GM18505 (cell line): ENCODE data around the gene UTP18.
A peak's percentile ranks its signal among the peaks of the same experiment; 100 is the strongest.
"Not testable (repeated sequence)": the region's sequence is repeated elsewhere in the genome, so short reads cannot be mapped to it uniquely, and the experiment has no call there.

Experiments
- ATAC-seq: cut with Tn5 transposase; IDR thresholded peaks from one replicate; pipeline ENCODE4 v1.9.1; 2021; ENCODE audit not compliant: unreplicated experiment
- POLR2A ChIP-seq: IDR thresholded peaks from 4 replicates; pipeline ENCODE4 v1.6.1; 2011; ENCODE audit warnings: borderline replicate concordance; ENCODE audit not compliant: insufficient read depth, insufficient read length; ENCODE audit errors: extremely low read depth

The UTP18 gene

DNA sequence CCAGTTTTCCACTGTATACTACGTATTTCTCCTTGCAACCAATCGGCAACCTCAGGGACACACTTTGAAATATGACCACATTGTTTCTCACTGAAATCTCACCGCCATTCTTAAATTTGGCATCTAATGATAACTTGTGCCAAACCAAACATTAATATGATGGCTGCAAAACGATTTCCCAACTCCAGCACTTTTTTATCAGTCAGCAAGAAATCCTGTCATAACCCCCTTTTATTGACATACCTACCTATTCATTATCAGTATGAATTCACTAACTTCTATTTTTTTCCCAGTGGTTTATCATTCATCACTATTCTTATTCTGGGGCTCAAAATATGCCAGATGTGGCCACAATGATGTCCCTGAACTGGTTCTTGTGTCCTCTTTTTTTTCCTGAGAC lies 16.3 kb upstream of the UTP18 start:
- no peak for ATAC-seq

DNA sequence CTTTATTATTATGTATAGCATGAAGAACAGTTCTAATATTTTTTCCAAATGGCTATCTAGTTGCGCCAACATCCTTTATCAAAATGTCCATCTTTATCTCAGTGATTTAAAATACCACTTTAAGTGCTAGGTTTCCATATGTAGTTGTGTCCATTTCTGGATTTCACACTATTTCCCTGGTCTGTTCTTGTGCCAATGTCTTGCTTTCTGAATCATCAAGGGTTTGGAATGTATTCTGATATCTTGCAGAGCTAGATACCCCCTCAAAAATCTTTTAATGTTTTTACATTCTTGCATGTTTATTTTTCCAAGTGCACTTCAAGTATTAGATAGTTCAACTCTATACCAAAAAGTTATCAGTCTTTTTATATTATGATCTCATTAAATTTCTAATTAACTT lies 14.8 kb upstream of the UTP18 start:
- ATAC-seq: no peak
- no peak for TF ChIP-seq POLR2A

More for the DNA sequence above, 16.3 kb upstream of the UTP18 start:
- no peak for TF ChIP-seq POLR2A

DNA sequence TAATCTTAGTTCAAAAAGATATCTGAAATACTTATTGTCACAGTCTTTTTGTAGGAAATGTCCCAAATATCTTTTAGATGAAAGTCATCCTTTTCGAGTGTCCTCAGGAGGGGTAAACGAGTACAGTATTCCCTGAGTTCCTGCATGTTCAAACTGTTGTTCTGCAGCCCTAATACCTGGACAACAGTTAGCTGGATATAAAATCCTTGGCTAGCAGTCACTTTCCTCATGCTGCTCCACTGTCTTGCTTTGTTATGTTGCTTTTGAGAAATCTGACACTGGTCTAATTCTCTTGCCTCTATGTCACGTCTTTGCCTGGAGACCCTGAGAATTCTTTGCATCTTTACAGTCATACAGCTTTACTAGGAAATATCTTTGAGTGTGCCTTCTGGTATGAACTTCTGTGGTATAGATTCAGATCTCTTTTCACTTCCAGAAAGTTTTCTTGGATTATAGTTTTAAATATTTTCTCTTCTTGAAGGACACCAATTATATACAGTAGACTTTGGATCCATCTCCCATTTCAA lies 10.0 kb upstream of the UTP18 start:
- TF ChIP-seq POLR2A: no peak
- ATAC-seq: no peak

DNA sequence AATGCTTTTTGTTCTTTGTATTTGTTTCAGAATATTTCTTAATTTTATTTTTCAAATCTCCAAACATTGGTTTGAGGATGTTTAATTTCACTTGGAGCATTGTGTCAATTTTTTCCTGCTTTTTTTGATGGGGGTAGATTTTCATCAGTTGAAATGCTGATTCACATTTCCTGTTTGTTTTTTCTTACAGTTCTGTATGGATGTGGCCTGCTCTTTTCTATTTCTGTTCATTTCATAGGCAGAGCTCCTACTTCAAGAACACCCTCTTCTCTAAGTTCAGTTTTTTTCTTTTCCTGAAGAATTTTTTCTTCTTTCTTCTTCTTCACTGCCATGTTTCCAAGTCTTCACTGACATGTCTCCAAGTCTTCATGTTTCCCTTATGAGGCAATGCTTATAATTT lies 9.3 kb upstream of the UTP18 start:
- TF ChIP-seq POLR2A: no peak
- ATAC-seq: no peak

DNA sequence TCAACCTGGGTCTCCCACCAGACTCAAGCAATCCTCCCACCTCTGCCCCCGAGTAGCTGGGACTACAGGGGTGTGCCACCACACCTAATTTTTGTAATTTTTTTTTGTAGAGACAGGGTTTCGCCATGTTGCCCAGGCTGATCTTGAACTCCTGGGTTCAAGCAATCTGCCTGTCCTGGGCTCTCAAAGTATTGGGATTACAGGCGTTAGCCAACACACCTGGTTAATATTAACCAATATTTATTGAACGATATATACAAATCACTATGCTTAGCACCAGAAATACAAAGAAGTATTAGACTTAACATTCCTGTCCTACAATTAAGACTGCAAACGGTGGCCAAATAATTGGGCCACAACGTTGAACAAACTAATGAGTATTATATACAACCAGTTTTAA lies 4.7 kb upstream of the UTP18 start:
- ATAC-seq: no peak
- no peak for TF ChIP-seq POLR2A

DNA sequence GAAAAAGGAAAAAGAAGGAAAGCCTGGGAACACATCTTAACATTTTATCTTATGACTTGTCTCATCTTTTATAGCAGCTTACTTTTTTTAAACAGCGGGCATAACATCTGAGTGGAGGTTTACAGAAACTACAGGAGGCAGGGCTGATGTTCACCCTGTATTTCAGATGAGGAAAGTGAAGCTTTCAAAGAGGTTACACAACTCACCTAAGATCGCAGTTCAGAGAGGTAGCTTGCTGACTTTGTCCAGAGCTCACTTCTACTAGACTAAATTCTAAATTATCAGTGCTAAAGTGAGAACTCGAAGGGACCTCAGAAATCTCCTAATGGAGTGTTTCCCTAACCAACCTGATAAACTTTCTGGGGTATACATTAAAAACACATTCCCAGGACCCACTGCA lies 4.2 kb upstream of the UTP18 start:
- TF ChIP-seq POLR2A: no peak

DNA sequence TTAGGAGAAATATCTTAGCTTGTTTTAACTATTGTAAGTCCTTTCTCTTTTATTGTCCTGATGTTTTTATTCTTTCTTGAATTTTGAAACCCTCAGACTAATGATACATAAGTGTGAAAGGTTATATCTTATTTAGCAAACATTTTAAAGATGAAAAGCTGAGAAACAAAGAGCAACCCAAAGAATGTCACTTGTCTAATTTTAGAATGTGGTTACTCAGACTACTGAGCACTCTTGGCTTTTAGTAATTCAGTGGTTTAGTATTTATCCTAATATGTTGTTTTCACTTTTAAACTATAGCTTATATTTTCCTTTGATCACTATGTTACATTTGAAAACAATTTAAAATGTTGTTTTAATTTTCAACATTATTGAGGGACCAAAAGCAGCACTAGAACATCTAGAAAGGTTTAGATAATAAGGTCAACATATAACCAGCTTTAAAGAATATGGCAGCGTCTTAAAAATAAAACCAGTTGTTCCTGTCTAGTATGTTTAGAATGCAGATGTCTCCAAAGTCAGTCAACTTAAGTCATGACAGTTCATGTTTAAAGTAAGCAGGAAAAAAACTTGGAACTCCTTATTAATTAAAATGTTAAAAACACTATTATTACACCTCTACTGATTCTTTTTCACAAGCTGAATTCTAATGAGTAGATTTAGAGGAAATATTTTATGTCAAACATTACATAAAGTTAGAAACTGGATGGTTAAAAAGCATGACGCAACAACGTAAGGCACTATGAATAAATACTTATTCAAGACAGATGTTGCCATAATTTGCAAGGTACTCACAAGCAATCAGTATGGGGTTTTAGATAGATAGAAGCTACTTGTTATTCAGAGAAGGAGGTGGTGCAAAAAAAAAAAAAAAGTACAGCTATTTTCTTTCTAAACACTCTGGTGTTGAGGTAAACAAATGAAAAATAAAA lies 2.9 kb upstream of the UTP18 start:
- no peak for TF ChIP-seq POLR2A
- ATAC-seq: no peak

More for the DNA sequence above, 4.2 kb upstream of the UTP18 start:
- no peak for ATAC-seq

DNA sequence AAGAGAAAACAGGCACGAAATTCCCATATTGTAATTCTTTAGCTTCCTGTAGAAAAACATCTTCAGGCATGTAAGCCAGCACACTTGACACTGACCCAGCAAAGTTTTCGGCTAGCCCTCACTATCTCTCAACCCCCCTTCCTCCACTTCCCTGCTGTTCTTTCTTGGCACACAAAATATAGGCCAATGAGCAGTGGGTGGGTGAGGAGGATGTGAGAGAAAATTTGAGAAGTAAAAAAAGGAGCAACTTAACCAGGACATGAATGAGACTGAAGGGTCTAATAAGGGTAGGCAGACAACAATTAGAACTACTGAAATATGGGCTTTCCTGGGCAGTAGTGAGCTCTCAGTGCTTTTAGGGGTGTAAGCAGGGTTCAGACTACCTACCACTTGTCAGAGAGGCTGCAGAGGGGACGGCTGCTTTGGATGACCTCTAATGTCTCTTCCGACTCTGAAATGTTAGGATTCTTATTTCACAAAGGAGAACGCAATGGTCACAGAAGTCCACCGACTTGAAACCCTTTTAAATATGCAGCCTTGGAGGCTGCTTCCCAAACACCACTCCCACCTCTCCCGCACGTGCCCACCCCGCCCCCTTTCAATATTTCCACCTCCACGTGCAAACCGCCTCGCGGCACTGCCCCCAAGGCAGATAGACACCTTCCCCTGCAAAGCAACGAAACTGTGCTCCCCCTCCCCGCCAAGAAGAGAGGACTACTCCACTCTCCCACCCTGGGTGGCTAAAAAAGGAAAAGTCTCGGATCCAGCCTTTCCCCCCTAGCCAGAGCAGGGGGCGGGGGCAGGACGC lies 1.4 kb upstream of the UTP18 start:
- ATAC-seq: no peak
- TF ChIP-seq POLR2A: no peak

DNA sequence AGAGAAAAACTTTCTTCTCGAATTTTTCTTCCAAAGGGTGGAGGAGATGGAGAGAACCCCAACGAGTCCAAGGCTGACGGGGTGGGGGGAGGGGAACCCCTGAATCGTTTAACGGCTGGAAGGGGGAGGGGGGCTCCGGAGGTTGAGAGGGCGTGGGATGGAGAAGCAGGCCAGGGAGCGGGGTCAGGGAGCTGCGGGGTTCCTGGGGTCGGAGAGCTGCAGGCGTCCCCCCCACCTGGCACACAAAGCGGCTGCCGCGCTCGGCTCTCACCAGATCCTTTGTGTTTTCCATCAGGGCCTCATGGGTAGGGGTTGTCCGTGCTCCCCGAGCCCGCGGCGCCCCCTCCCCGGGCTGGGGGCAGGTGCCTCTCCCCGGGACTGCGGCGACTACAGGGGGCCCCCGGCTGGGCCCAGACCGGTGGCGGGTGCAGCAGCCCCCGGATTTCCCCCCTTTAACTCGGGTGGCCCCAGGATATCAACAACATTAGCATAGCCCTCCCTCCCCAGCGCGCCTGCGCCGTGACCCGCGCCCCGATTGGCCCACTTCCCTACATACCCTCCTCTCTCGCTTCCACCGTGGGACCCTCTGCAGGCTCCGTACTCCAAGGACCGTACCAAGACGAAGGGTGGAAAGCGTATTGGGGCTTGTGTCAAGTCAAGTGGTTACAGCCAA lies 646 bp upstream of the UTP18 start, which contains the start of gene MBTD1:
TSS of gene MBTD1 (minus strand) at position 486 of the 673 bp plus-strand sequence. CDS start 34,888 bp downstream, outside the sequence.
- TF ChIP-seq POLR2A: no peak
- ATAC-seq: peak; percentile 75

DNA sequence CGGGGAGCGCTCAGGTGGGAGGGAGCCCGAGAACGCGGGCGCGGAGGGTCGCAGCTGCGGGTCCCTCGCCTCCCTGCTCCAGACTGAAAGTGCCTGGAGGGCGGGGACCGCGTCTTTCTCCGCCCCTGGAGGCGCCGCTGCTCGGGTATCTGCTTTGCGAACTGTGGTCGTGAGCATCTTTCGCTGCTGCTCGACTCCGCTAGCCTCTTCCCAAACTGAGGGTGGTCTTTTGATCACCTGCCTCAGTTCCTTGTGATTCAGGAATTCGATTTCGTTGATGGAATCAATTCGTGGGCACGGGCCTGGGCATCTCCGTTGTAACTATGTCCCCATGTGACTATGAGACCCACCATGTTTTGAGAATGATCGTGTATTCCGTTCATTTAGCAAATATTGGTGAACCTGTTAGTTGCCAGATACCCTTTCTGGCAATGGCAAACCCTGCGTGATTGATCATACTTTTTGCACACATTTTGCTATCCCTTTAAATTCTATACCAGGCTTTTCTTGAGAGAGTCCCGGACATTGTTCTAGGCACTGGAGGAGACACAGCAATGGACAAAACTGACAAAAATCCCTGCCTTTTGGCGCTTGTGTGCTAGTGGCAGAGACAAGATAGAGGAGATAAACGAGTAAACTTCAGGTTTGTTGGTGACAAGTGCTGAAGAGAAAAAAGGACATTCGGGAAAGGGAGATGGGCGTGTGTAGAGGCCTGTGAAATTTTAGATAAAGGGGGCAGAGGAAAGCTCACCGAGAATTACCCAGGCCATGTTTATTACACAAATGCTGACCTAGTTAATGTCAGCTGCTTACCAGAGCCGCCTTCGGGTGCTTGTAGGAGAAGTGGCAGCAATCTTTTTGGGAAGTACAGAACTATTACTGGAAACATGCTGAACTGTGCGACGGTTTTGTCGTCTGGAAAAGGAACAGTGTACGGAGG lies 948 bp downstream of the UTP18 start:
- ATAC-seq: no peak
- TF ChIP-seq POLR2A: no peak

DNA sequence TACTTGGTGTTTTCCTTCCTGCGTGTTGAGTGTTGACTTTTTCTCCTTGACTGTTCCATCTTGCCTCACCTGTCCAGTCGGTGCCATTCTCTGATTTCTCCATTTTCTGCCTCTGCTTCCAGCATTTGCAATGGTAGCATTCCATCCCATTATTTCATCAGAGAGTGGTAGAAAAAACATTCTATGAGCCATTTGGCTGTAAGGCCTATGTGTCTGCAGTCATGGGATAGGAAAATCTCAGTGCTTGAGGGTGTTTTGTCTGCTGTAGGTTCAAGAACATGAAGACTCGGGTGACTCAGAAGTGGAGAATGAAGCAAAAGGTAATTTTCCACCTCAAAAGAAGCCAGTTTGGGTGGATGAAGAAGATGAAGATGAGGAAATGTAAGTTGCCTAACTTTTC lies 2.7 kb downstream of the UTP18 start:
- no peak for ATAC-seq

DNA sequence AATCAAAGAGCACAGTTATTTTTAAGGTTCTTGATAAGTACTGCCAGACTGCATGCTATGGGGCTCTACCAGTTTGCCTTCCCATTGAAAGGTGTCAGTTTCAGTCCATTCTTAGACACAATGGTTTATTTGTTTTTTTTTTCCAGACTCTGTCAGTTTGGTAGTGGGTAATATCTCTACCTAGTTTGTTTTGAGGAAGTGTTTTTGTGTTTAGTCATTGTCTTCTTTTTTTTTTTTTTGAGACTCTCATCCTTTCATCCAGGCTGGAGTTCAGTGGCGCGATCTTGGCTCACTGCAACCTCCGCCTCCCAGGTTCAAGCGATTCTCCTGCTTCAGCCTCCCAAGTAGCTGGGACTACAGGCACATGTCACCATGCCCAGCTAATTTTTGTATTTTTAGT lies 4.1 kb downstream of the UTP18 start:
- not testable (repeated sequence) for ATAC-seq

More for the DNA sequence above, 2.7 kb downstream of the UTP18 start:
- no peak for TF ChIP-seq POLR2A
